ENCODE measurements around the gene PRR23E.

GRCh38 chr3:127152684-127153505 is 40.0 kb upstream of the PRR23E start:
- TF ChIP-seq POLR2AphosphoS5 (IDR thresholded peaks at IDR 0.05; ENCODE audit: insufficient read depth, low read depth, low read length) (no peak), CTCF (IDR thresholded peaks at IDR 0.05; ENCODE audit: extremely low read depth in 1 of 2, insufficient read depth in 1 of 2, low read depth in 1 of 2, low read length in 2 of 2) (no peak), EZH2 (IDR thresholded peaks at IDR 0.05; ENCODE audit: borderline replicate concordance, low read depth, low read length, severe bottlenecking) (no peak), FOS (IDR thresholded peaks at IDR 0.05; ENCODE audit: borderline replicate concordance, insufficient read depth, low read length) (no peak), MAX (IDR thresholded peaks at IDR 0.05; ENCODE audit: insufficient read depth, insufficient read length) (no peak)

Measured in endothelial cell of umbilical vein (primary cell).